CD14-positive monocyte (primary cell): Measurements from ENCODE around the gene CARD9. TPM values are rescaled to one million over a fixed set of nuclear protein-coding genes. Genes with fewer than 3 reads are reported as not detected.

Experiments
- DNase-seq, 3 donors: peaks; one replicate each; pipeline ENCODE4 v3.0.0-alpha.2; 2011 to 2022
- H2AFZ ChIP-seq: 2 replicates; pipeline ENCODE4 v1.6.0; 2012; ENCODE audit warnings: mild to moderate bottlenecking, low read depth, low read length, inconsistent platforms; ENCODE audit not compliant: insufficient read depth, poor library complexity, severe bottlenecking
- H3K27ac ChIP-seq, 2 donors: 1 replicate in 1 of 2; 2 replicates in 1 of 2; pipeline ENCODE4 v1.5.1; 2012 to 2013; ENCODE audit warnings: low read length in 2 of 2, control low read depth in 1 of 2, inconsistent platforms in 1 of 2, low read depth in 1 of 2, mild to moderate bottlenecking in 1 of 2
- H3K27me3 ChIP-seq, 2 donors: one replicate each; pipeline versions ENCODE4 v1.6.0 to v1.6.1; 2011 to 2013; ENCODE audit warnings: low read length in 2 of 2; ENCODE audit not compliant: control insufficient read depth in 2 of 2, insufficient read depth in 2 of 2
- H3K36me3 ChIP-seq, 2 donors: replicated peaks in 1 of 2; 1 replicate in 1 of 2; 2 replicates in 1 of 2; pipeline versions ENCODE4 v1.5.1 to v1.6.1; 2012 to 2013; ENCODE audit warnings: low read length in 2 of 2, control low read depth in 1 of 2, inconsistent platforms in 1 of 2, mild to moderate bottlenecking in 1 of 2; ENCODE audit not compliant: insufficient read depth in 2 of 2, control insufficient read depth in 1 of 2
- H3K4me1 ChIP-seq, 2 donors: 1 replicate in 1 of 2; 2 replicates in 1 of 2; pipeline versions ENCODE4 v1.5.1 to v1.6.1; 2012 to 2013; ENCODE audit warnings: low read length in 2 of 2, control low read depth in 1 of 2, inconsistent platforms in 1 of 2, mild to moderate bottlenecking in 1 of 2, moderate library complexity in 1 of 2; ENCODE audit not compliant: insufficient read depth in 2 of 2, control insufficient read depth in 1 of 2
- H3K4me2 ChIP-seq: replicated peaks from 2 replicates; pipeline ENCODE3; 2012; ENCODE audit warnings: low read length, moderate library complexity, mild to moderate bottlenecking; ENCODE audit not compliant: poor library complexity, severe bottlenecking; ENCODE audit errors: extremely low read depth
- H3K4me3 ChIP-seq, 3 experiments: fragments of 200-600 bp in 1 of 3; sonication (generic) in 1 of 3; replicated peaks in 1 of 3; 1 replicate in 2 of 3; 2 replicates in 1 of 3; pipeline ENCODE4 v1.5.1; 2011 to 2013; ENCODE audit warnings: low read length in 3 of 3, mild to moderate bottlenecking in 3 of 3, control low read depth in 2 of 3, low read depth in 2 of 3, inconsistent platforms in 1 of 3, moderate library complexity in 1 of 3
- H3K79me2 ChIP-seq: 2 replicates; pipeline ENCODE4 v1.6.0; 2012; ENCODE audit warnings: mild to moderate bottlenecking, control low read depth, inconsistent platforms, low read length, moderate library complexity; ENCODE audit not compliant: insufficient read depth
- H3K9ac ChIP-seq: 2 replicates; pipeline ENCODE4 v1.6.0; 2017; ENCODE audit warnings: low read length, mild to moderate bottlenecking; ENCODE audit not compliant: insufficient read depth, poor library complexity, severe bottlenecking
- H3K9me3 ChIP-seq, 2 donors: replicated peaks in 1 of 2; 1 replicate in 1 of 2; 2 replicates in 1 of 2; pipeline versions ENCODE4 v1.5.1 to v1.6.1; 2012 to 2013; ENCODE audit warnings: low read length in 2 of 2, control low read depth in 1 of 2; ENCODE audit not compliant: control insufficient read depth in 1 of 2, insufficient read depth in 1 of 2
- H4K20me1 ChIP-seq: 2 replicates; pipeline ENCODE4 v1.6.0; 2012; ENCODE audit warnings: mild to moderate bottlenecking, low read length, control low read depth, moderate library complexity; ENCODE audit not compliant: insufficient read depth
- H3K27ac Mint-ChIP-seq, 7 donors: one replicate each; pipeline ENCODE4 v1.8.0; 2020; ENCODE audit warnings: mild to moderate bottlenecking in 7 of 7, mixed read lengths in 7 of 7, moderate library complexity in 6 of 7, inconsistent platforms in 2 of 7
- H3K27me3 Mint-ChIP-seq, 3 donors: one replicate each; pipeline ENCODE4 v1.8.0; 2021 to 2022; ENCODE audit warnings: low read depth in 3 of 3, mild to moderate bottlenecking in 3 of 3, mixed read lengths in 3 of 3, moderate library complexity in 3 of 3, inconsistent platforms in 1 of 3
- H3K36me3 Mint-ChIP-seq, 2 donors: one replicate each; pipeline ENCODE4 v1.8.0; 2020; ENCODE audit warnings: mixed read lengths in 2 of 2, inconsistent platforms in 1 of 2, mild to moderate bottlenecking in 1 of 2
- H3K4me1 Mint-ChIP-seq: one replicate; pipeline ENCODE4 v1.8.0; 2020; ENCODE audit warnings: mild to moderate bottlenecking, mixed read lengths
- H3K4me3 Mint-ChIP-seq, 2 donors: one replicate each; pipeline ENCODE4 v1.8.0; 2020; ENCODE audit warnings: mild to moderate bottlenecking in 2 of 2, mixed read lengths in 2 of 2, moderate library complexity in 1 of 2
- H3K9me3 Mint-ChIP-seq, 7 donors: one replicate each; pipeline ENCODE4 v1.8.0; 2020 to 2022; ENCODE audit warnings: mixed read lengths in 7 of 7, mild to moderate bottlenecking in 6 of 7, moderate library complexity in 6 of 7, inconsistent platforms in 2 of 7
- WGBS: methylation state at CpG from one replicate; pipeline ENCODE4 v1.1.5; 2013; ENCODE audit warnings: missing lambda C conversion rate; ENCODE audit not compliant: insufficient coverage; 5-methylcytosine and 5-hydroxymethylcytosine counted together
- intact Hi-C, 2 donors: fragments of 100-400 bp; cut with micrococcal nuclease; formaldehyde crosslinking; loops; one replicate each; pipeline versions ENCODE4 v1.15.0 to v1.15.1; 2023
- polyA plus RNA-seq, 3 donors: library from polyadenylated mRNA; depleted of rRNA in 1 of 3; unstranded in 2 of 3; stranded (reverse) in 1 of 3; fragments of 300-500 nt in 2 of 3; fragments of >200 nt in 1 of 3; fragmentation: Illumina TruSeq in 2 of 3; gene quantifications; 1 replicate in 2 of 3; 2 replicates in 1 of 3; pipeline ENCODE4 v1.2.3, GENCODE V29; 2012 to 2021
- TF ChIP-seq, protein P1 (sequence below): fragments of 200-600 bp; IDR thresholded peaks from one replicate; pipeline ENCODE4 v1.8.0; 2022; ENCODE audit warnings: antibody characterized with exemption, mild to moderate bottlenecking

The CARD9 gene
- polyA plus RNA-seq, 3 donors = 34.3 to 108 (median 41.4) TPM

DNA sequence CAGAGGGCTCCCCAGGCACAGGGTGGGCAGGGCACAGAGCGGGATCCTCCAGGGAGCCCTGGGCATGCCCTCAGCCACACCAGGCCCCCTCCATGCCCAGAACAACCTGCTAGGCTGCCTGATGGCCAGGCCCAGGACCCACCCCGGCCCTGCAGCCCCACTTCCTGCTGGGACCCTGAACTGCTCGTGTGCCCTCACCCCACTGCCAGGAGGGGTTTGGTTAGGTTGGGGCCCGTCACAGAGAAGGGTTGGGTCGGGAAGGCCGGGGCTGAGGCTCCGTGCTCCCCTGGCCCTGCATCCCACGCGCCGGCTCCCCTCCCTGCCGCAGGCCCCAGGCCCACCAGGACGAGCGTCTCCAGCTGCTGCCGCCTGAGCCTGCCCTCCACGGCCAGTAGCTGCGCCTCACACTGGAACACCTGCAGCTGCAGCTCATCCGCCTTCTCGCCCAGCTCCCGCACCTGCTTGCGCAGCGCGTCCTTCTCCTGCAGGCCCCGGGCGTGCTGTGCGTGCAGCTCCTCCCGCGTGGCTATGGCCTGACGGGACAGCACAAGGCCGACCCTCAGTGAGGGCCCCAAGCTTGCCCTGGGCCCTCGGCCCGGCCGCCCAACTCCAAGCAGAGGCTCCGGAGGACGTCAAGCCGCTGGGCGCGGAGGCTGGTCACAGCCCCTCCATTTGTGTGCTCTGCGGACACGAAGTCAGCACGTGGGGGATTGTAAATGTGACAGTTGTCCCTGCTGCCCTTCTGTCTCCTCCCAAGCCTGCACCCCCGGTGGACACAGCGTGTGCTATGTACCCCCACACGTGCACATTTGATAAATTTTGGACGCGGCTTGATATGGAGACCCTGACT lies 5.9 kb downstream of the CARD9 start:
- Histone ChIP-seq H3K27me3 (no peaks in the 10 kb centered on the region), H3K4me1 (peaks cover 44 to 51% of the 10 kb centered on the region in 2 donors), H3K4me3 (no peak overlapping the region), H3K27ac (no peak overlapping the region), H3K79me2 (peaks cover 16% of the 10 kb centered on the region), H2AFZ (no peak overlapping the region), H4K20me1 (peaks cover 51% of the 10 kb centered on the region), H3K9ac (no peak overlapping the region), H3K36me3 (peaks cover 49 to 57% of the 10 kb centered on the region in 2 donors), H3K4me2 (no peak overlapping the region), H3K9me3 (no peaks in the 10 kb centered on the region)
- Mint-ChIP-seq H3K27ac (no peak overlapping the region), H3K4me3 (no peak overlapping the region), H3K27me3 (peaks cover 1 to 2% (median 2%) of the 10 kb centered on the region in 3 donors), H3K4me1 (peaks cover 28% of the 10 kb centered on the region), H3K9me3 (peaks cover 0 to 2% (median 0%) of the 10 kb centered on the region in 7 donors), H3K36me3 (peaks cover 25 to 44% of the 10 kb centered on the region in 2 donors)
- TF ChIP-seq, protein P1, sequence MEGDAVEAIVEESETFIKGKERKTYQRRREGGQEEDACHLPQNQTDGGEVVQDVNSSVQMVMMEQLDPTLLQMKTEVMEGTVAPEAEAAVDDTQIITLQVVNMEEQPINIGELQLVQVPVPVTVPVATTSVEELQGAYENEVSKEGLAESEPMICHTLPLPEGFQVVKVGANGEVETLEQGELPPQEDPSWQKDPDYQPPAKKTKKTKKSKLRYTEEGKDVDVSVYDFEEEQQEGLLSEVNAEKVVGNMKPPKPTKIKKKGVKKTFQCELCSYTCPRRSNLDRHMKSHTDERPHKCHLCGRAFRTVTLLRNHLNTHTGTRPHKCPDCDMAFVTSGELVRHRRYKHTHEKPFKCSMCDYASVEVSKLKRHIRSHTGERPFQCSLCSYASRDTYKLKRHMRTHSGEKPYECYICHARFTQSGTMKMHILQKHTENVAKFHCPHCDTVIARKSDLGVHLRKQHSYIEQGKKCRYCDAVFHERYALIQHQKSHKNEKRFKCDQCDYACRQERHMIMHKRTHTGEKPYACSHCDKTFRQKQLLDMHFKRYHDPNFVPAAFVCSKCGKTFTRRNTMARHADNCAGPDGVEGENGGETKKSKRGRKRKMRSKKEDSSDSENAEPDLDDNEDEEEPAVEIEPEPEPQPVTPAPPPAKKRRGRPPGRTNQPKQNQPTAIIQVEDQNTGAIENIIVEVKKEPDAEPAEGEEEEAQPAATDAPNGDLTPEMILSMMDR = no peak
- no peak for DNase-seq
- 94% methylated on average over 39 of the region's 45 CpGs for WGBS
- intact Hi-C loops = loop anchor here in 1 of 2 donors (10.0 kb wide), 1 partner anchor 117 kb away; the partner anchor contains the start of gene SEC16A

DNA sequence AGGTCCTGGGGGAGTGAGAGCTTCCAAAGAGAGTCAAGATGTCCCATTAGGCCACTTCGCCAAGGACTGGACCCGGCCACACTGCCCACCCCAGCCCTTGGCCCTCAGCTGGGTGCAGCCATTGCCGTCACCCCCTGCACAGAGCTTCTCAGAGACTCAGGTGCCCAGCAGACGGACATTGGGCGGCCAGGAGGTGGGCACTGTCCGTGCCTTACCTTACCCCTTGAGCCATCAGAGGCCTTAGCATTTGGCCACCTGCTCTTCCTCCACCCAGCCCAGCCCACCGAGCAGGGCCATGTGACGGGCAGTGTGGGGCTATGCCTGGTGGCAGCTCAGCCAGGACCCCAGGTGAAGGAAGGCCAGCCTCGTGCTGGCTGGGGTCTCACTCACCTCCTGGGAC lies 6.6 kb downstream of the CARD9 start:
- TF ChIP-seq, protein P1 = no peak
- Mint-ChIP-seq H3K27me3 (peaks cover 1 to 2% (median 2%) of the 10 kb centered on the region in 3 donors), H3K4me3 (no peak overlapping the region), H3K27ac (no peak overlapping the region), H3K36me3 (peaks cover 25 to 43% of the 10 kb centered on the region in 2 donors), H3K9me3 (peaks cover 0 to 2% (median 0%) of the 10 kb centered on the region in 7 donors), H3K4me1 (peaks cover 24% of the 10 kb centered on the region)
- Histone ChIP-seq H3K27me3 (no peaks in the 10 kb centered on the region), H3K9ac (no peak overlapping the region), H4K20me1 (peaks cover 45% of the 10 kb centered on the region), H3K36me3 (peaks cover 48 to 55% of the 10 kb centered on the region in 2 donors), H3K27ac (peak overlapping the region; percentile 49 to 52), H3K4me1 (peaks cover 37 to 46% of the 10 kb centered on the region in 2 donors), H3K4me2 (no peak overlapping the region), H3K9me3 (no peaks in the 10 kb centered on the region), H3K4me3 (no peak overlapping the region), H3K79me2 (peaks cover 9% of the 10 kb centered on the region), H2AFZ (no peak overlapping the region)
- no peak for DNase-seq
- intact Hi-C loops = loop anchor here in 1 of 2 donors (10.0 kb wide), 1 partner anchor 118 kb away; the partner anchor contains the start of gene SEC16A
- 95% methylated on average over 9 of the region's 9 CpGs for WGBS
